UCSD-AML1 (cell line): ENCODE results near the gene CLNK.
"Not testable (repeated sequence)": the region's sequence is repeated elsewhere in the genome, so short reads cannot be mapped to it uniquely, and the experiment has no call there.

Source experiments
- DNase-seq: peaks from one replicate; lab custom pipeline; 2025; ENCODE audit not compliant: unreplicated experiment; lab: John Stamatoyannopoulos, UW

The CLNK gene

DNA sequence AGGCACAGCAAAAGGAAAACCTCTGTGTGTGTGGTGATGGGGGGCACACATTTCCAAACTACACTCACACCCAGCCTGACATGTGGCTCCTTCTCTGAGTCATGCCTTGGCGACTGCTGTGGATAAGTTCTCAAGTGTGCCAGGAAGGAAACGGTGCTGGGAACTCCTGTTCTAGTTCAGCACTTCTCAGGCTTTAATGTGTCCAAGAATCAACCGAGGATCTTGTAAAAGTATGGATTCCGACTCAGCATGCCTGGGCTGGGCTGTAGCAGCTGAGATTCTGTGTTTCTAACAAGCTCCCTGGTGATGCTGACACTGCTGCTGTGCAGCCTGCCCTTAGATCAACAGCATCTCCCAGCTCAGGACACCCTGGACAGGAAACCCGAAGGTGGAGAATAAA lies 20.2 kb downstream of the CLNK start:
- no peak for DNase-seq

DNA sequence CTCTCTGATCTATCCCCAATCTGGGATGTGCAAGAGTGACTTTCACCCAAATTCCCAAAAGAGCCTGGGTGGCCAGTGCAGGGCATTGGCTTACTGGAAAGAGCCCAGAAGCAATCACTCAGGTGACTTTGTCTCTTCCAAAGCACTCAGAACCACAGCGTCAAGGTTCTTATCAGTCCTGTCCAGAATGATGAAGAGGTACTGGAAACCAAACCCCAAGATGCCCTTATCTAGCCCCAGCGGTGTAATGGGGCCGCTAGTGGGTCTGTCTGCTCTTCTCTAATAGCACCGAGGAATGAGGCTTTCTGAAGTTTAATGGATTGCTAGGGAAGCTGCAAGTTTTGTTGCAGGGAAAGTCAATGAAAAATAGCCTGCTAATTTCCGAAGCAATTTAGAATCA lies 21.6 kb downstream of the CLNK start:
- DNase-seq: no peak

DNA sequence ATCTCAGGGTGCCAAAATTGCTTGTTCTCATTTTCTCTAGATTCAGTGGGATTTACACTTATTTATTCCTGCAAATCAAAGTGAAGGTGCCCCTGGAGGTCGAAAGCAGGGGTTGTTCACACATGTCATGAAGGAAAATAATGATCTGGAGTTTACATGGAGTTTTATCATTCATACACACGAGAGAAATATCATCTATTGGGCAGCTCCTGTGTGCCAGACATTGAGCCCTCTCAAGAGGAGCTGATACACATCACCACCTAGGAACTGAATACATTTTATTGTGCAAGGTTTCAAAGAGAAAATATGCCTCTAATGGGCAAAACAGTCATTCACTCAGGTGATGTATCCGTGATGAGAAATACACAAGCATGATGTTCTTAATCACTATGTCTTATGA lies 23.5 kb downstream of the CLNK start:
- DNase-seq: no peak

DNA sequence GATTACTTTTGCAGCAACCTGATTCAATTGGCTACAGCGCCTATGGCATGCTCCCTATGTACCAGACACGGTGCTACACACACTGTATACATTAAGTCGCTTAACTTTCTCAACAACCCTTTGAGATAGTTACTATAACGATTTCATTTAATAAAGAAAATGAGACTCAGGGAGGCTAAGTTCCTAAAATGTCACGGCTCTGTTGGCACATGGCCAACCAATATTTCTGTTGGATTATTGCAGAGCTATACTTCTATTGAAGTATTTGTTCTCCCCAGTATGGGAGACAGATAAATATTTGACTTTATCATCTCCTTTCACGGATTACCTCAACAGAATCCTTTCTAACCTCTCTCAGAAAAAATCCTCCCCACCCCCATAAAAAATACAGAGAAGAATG lies 25.3 kb downstream of the CLNK start:
- no peak for DNase-seq

DNA sequence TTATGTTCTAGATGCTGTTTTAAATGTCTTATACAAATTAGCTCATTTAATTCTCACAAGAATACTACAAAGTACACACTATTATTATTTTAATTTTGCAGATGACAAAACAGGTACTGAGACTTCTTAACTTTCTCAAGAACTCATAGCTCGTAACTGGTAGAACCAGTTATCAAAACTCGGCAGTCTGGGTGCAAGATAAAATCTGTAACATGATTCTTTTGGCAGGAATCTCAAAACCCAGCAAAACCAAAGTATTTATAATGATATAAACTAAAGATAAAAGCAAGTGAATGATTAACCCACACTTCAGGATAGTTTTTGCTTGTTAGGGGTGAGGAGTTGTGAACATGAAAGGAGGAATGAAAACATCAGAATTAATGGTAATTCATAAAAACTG lies 27.6 kb downstream of the CLNK start:
- no peak for DNase-seq

DNA sequence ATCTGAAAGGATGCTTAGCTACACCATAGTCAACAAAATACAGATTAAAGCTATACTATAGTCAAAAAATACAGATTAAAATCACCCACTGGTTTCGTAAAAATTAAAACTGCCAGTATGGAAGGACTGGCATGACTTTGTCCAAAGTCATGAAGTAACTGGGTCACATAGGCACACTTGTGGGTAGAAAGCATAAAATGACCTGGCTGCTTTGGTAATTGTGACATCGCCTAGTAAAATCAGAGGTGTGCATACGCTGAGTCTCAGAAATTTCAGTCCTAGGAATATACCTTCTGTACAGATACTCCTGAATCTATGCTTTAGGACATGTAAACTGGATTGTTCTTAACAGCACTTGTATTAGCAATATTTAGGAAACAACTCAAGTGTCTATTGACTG lies 28.1 kb downstream of the CLNK start:
- DNase-seq: no peak

DNA sequence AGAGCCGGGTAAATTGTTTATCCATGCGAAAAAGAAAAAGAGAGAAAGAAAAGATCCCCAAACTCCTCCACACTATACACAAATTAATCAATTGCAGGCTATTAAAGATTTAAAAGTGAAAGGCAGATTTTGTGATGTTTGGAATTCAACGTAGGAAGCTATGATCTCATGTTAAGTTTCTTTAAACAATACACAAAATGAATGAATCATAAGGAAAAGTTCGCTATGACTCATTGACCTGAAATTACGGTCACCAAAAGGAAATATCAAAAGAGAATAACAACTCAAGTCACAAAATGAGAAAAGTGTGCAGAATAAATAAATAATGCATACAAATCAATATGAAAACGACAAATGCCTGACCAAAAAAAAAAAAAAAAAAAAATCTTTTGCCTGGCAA lies 28.6 kb downstream of the CLNK start:
- no peak for DNase-seq

DNA sequence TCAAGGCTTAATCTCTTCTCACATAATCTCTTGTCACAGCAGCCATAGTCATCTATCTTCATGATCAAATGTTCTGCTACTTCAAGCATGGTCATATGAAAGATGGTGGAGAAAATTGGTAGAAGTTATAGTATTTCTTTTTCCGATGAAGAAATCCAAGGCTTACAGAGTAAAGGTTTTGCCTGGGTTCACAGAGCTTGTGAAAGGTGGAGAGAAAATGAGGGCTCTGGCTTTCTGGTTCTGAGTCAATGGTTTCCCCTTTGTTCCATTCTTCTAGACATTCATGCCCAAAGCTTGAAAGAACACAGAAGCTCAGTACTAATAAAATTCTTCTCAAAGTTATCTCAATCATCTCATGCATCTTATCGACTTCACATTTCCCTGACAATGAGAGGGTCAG lies 36.1 kb downstream of the CLNK start:
- no peak for DNase-seq

DNA sequence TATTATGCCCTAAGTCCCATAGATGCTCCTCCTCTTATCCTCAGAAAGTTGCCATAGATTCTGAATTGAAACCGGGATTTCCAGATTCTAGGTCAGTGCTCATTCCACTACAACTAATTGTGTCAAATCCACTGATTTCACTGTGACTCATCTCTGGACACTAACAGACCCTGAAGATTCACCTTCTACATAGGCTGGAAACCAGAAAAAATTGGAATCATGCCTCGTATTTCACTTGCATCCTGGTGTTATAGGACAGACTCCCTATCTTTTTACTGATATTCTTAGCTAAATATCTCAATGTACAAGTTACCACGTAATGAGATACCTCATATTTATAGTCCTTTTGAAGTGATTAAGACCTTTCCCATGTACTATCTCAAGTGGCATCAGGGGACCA lies 36.7 kb downstream of the CLNK start:
- no peak for DNase-seq

DNA sequence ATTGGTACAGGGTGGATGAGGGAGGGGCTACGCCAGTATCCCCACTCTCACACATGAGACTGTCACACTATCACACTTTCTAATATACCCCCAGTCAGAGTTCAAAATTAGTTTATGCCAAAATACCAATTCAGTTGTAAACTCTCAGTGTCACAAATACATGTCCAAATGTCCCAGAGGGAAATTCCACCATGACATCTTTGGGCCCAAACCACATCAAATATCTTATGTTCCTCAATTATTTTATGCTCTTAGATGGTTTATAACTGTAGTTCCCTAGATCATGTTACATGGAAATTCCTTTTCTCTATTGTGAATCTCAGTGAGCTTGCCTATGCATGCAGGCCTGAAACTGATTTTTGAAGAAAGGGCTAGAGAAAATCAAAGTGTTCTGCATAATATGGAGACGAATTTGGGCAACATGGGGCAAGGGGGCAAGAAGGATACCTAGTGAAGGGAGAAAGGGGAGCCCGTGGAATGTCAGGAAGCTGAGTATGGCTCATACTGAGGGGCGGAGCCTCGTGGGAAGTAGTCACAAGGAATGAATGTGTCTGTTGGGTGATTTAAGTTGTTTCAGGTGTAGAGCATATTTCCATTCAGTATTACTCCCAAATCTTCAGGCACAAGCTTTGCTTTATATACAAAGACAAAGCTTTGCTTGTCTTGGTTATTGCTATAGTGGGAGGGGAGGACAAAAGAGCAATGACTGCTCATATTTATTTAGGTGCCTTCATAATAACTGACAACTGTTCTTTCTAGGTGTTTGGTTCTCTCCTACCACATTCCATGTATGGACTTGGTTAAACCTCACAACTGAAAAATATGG lies 40.8 kb downstream of the CLNK start:
- no peak for DNase-seq

DNA sequence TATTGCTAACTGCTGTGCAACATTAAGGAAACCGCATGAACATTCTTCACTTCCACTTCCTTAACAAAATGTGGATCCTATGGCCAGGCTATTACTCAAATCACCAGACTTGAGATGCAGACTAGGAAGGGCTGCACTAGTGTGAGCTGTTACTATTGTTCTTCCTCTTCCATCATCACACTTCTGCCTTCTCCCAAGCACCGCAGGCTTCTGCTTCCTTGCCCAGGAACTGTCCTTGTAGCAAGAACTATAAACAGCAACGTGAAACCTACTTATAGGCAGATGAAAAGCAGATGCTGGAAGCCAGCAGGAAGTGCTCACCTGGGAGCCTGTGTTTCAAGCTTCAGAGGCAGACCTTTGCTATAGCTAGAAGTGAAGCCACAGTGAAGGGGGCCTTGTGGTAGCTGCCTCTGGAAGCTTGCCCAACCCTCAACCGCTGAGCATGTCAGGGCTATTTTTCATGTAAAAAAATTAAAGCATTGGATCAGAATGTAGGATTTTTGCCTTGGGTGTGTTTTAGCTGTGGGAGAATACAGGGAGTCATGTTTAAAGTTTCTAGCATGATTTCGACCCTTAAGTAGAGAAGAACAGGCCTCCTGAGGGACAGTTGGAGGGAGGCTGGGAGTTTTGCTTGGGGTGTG lies 43.9 kb downstream of the CLNK start:
- DNase-seq: peak; percentile 56

DNA sequence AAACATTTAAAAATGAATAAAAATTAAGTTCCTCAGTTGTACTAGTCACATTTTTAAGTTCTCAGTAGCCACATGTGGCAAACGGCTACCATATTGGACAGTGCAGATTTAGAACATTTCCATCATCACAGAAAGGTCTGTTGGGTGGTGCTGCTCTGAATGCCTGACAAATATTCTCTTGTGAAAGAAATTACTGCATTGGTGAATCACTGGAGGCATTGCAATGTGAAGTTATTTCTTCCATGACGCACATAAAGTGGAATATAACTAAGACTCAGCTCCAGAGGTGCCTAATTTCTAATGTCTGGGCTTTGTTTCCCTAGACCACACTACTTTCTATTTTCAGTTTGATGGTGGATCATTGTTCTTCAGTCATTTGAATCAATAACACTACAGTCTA lies 44.9 kb downstream of the CLNK start:
- no peak for DNase-seq

DNA sequence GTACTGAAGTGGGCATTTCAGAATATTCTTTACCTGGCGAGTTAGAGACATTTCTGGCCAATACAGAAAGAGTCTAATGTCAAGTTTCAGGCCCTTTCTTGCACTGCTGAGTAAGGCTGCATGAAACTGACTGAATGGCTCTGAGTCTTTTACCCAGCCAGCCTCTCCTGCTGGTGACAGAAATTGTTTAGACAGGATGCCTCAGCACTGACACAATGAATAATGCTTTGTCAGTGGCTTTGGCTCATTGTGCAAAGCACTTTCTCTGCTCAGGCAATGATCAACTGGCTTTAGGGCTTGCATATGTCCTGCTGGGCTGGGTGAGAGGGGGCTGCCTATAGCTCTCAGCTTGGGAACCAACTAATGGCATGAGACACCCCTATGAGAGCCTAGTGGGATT lies 45.5 kb downstream of the CLNK start:
- no peak for DNase-seq

DNA sequence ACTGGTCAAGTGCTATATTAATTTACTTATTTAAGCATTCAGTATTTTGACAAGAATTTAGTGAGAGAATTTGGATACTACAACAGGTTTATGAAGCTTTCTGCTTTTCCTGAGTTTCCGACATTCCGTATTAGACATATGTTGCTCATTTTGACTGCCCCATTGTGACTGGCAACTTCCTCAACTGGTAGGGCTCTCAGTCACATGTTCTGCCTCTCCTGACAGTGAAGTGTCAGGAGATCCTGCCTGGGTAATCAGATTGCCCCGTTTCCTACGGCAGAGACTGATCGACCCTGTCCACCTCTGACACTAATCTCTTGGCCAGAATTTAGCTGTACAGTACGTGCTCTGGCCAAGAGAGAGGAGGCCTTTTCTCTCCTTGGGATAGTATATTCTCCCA lies 49.5 kb downstream of the CLNK start:
- no peak for DNase-seq

DNA sequence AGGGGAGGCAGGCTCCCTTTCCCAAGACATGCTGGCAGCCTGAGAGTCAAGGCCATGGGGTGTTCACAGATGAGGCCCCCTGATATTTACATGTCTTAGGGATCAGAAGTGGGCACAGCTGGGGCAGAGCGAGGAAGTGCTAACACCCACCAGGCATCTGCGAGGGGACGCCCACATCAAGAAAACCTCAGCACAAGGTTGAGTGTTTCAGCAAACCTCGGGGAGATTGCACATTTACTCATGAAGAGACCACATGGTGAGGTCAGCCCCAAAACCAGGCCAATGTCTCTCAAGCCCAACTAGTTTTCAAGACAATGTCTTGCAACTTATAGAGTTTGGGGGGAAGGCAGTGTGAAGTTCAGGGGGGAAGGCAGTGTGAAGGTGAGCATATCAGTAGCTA lies 55.2 kb downstream of the CLNK start:
- no peak for DNase-seq

DNA sequence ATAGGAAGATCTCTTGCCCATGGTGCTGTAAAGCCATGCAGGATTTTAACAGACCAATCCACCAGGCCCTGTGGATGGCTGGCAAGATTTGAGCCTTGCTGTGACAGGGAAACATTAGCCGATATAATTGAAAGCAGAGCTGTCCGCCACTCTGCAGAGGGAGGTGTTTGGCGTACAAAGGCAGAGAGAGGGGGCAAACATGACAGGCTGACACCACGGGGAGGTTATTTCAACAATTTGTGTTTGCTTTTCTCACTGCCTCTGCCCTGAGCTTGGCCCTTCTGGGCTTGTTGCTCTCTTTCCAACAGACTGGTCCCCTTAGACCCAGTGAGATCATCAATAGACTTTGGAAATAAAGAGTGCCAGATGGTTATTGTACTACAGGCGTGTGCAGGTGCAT lies 59.4 kb downstream of the CLNK start:
- no peak for DNase-seq

DNA sequence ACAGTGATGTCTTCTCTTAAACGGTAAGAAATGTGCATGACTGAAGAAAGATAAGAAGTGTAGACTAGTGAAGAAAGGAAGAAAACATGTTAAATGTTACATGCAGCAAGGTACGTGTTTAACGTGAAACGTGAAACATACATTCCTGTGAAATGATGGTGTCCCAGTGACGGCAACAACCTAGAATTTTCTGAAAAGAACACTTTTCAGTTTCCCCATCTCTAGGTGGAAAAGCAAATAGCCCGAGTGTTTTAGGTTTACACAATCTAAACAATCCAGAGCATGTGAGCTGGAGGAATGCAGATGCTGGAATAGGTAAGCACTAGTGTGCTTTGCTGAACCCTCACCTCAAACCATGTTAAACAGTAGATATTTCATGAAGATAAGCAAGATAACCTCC lies 60.7 kb downstream of the CLNK start:
- DNase-seq: no peak

DNA sequence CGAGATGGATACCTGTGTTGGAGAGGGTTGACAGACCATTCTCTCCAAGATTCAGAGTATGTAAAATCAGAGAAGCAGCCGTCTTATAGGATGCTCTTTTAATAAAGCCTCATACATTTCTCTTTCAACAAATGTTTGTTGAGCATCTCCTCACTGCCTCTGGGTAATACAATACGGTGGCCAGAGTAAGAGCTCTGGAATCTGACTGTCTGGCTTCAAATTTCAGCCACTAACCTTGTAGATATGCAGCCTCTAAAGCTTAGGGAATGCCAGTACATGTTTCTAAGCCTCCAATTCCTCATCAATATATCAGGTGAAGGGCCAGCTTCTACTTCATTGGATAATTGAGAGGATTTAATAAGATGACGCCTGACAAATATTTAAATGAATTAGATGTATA lies 61.3 kb downstream of the CLNK start:
- DNase-seq: no peak

DNA sequence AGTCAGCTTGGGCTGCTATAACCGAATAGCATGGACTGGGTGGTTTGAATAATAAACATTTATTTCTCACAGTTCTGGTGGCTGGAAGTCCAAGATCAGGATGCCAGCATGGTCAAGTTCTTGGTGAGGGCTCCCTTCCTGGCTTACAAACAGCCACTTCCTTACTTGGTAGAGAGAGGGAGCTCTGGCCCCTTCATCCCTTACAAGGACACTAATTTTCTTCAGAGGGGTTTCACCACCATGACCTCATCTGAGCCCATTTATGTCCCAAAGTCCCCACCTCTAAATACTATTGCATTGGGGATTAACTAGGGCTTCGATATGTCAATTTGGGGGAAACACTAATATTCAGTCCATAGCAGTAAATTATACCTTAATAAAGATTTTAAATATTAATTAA lies 61.8 kb downstream of the CLNK start:
- DNase-seq: no peak

DNA sequence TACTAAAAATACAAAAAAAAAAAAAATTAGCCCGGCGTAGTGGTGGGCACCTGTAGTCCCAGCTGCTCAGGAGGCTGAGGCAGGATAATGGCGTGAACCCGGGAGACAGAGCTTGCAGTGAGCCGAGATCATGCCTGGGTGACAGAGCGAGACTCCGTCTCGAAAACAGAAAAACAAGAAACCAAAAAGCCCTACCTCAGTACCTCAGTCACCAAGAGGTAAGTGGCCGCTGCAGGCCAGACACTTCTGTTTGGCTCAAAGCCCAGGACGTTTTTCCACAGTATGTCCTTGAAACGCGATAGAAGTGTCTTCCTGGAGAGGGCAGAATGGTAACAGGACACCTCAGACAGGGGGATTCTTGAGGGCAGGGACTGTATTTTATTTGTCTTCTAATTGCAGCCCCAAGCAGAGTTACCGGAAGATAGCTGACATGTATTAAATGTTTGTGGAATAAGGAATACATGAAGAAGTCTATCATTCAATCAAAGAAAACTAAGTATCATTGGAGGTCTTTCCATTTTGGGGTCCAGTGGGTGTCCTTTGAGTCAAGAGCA lies 63.6 kb downstream of the CLNK start:
- DNase-seq: no peak

DNA sequence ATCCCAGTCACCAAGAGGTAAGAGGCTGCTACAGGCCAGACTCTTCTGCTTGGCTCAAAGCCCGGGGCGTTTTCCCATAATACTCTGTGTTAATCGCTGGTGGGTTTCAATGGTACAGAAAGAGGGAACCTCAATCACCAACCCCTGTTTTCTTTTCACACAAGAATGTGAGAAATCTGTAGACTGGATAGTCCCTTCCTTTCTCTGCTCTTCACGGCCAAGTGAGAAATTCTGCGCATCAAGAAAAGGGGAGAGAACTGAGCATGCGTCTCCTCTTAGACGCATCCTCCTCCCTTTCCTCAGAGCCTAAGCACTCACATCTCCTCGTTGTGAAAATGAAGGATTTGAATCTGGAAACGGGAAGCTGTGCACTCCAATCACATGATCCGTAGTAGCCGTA lies 64.7 kb downstream of the CLNK start:
- DNase-seq: no peak

DNA sequence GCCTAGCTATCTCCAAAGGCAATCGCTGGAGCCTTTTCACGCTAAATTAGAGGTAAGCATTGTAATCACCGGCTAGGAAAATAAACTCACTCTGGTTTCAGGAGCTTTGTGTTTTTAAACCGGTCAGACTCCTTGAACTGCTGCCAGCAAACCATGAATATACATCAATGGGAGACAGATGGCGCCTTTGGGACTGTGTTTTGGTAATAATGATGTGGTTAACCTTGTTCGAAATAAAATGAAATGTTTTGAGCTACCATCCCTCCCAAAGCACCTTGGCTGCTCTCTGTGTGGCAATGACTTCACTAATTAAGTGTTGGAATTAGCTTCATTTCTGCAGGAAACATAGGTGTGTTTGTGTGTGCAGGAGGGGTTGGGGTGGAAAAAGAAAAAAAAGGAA lies 65.3 kb downstream of the CLNK start:
- no peak for DNase-seq

DNA sequence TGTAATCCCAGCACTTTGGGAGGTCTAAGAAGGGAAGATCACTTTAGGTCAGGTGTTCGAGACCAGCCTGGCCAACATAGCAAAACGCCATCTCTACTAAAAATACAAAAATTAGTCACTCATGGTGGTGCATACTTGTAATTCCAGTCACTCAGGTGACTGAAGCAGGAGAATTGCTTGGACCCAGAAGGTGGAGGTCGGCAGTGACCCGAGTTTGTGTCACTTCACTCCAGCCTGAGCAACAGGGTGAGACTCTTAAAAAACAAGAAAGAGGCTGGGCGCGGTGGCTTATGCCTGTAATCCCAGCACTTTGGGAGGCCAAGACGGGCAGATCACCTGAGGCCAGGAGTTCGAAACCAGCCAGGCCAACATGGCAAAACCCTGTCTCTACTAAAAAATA lies 69.6 kb downstream of the CLNK start:
- not testable (repeated sequence) for DNase-seq
